Suppressor macrophage treated with lipopolysaccharide for 1 hour (primary cell): ENCODE results near the gene B9D2.
"Not testable (repeated sequence)": the region's sequence is repeated elsewhere in the genome, so short reads cannot be mapped to it uniquely, and the experiment has no call there.

Source experiments
- DNase-seq, 3 donors: peaks; one replicate each; pipeline ENCODE4 v3.0.0-alpha.2; 2020 to 2022

The B9D2 gene, protein sequence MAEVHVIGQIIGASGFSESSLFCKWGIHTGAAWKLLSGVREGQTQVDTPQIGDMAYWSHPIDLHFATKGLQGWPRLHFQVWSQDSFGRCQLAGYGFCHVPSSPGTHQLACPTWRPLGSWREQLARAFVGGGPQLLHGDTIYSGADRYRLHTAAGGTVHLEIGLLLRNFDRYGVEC

DNA sequence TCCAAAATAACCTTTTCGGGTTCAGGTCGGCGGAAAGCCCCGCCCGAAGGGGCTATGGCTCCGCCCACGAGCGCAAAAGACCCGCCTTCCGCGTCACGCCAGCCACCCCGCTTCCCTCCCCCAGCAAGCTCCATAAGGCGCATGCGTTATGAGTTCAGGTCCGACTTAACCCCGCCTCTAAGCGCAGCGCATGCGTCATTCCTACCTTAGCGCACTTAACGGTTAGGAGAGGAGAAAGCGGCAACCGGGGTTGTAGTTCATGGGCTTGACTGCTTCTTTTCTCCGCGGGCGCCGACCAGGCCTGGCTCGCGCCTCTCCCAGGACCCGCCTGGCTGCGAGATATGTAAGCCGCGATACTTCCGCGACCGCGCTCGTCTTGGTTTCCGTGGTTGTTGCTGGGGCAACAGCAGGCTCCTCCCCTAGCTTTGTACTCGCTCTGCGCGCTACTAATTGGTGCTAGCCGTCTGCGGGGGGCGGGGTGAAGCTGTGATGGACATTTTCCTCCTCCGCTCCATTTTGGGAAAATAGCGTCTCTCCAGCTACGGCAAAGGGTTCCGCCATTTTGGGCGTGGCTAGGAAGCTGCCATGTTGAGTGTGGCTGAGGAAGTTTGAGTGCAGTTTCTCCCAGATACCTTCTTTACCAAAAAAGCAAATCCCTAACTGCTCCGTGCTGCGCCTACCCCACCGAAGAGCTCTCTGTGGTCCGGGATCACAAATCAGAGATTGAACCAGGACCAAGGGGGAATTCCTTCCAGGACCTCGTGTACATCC is at the start of gene B9D2:
Gene B9D2, minus strand, starts transcription at position 397 of the 771 bp plus-strand sequence. CDS start 630 bp downstream, outside the sequence.
- peak; percentile 98 to 99 (median 99) for DNase-seq

GRCh38 chr19:41412953-41413352 is 49.0 kb upstream of the B9D2 start:
- DNase-seq, result no peak

- DNase-seq, result no peak
These were observed 48.0 kb upstream of the B9D2 start for GRCh38 chr19:41411968-41412265.

GRCh38 chr19:41411100-41411967 is 47.4 kb upstream of the B9D2 start:
- no peak for DNase-seq

GRCh38 chr19:41410336-41411054 is 46.5 kb upstream of the B9D2 start:
- no peak for DNase-seq

DNA sequence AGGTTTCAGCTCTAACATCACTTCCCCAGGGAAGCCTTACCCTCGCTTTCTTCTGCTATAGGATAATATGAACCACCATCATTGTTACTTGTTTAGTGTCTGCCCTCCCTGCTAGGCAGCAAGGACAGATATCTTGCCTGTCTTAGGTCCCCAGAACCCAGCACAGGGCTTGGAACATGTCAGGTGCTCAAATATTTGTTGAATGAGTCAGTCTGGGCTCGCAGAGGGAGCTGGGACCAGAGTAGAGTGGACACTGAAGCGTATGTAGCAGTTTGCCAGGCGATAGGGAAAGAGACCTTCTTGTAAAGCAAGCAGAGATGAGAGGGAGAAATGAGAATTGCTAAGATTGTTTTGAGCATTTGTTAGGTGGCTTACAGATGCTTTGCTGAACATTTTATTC is 45.3 kb upstream of the B9D2 start:
- no peak for DNase-seq

GRCh38 chr19:41408846-41409245 is 44.9 kb upstream of the B9D2 start:
- not testable (repeated sequence) for DNase-seq

GRCh38 chr19:41408256-41408655 is 44.3 kb upstream of the B9D2 start:
- DNase-seq, result no peak

- DNase-seq, result peak in 2 of 3 donors; percentile 66 to 75
These were observed 43.3 kb upstream of the B9D2 start for GRCh38 chr19:41407271-41407670.

GRCh38 chr19:41405776-41406175 is 41.8 kb upstream of the B9D2 start:
- DNase-seq, result no peak

DNA sequence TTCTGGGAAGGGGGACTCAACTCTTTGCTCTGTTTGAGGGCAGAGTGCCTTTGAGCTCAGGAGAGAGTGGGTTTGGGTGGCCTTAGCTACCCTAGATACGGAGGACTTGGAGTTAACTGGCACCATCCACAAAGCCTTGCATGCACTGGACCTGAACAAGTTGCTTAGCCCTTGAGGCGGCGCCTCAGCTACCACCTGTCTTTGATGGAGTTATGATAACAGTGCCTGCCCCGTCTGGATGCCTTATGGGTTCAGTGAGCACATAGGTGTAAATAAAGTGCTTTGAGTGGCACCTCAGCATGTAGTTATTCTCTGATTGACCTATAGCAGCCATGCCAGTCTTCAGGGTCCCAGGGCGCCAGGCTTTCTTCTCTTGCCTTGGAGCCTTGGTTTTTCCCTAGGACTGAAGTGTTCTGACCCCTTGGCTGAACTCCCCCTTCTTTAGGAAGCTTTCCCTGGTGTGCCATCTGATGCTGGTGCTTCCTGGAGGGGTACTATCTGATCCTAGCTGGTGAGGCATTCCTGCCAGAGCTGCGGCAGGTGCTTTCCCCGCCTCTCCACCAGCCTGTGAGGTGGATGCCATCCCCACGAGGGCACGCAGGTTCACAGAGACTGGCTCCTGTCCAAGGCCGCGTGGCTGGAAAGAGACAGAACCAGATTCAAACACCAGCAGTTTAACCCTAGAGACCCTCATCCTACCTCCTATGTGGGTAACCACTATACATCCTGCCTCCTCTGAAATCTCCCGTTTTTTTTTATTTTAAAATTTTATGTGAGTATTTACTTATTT is 39.4 kb upstream of the B9D2 start:
- no peak for DNase-seq

DNA sequence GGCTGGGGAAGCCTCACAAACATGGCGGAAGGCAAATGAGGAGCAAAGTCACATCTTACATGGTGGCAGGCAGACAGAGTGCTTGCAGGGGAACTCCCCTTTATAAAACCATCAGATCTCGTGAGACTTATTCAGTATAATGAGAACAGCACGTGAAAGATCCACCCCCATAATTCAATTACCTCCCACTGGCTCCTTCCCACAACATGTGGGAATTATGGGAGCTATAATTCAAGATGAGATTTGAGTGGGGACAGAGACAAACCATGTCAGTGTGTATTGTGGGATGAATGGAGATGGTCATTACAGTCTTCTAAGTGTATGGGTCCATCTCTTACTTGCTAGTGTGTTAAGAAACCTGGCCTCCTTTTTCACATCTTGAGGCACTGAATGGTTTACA is 38.1 kb upstream of the B9D2 start:
- no peak for DNase-seq

DNA sequence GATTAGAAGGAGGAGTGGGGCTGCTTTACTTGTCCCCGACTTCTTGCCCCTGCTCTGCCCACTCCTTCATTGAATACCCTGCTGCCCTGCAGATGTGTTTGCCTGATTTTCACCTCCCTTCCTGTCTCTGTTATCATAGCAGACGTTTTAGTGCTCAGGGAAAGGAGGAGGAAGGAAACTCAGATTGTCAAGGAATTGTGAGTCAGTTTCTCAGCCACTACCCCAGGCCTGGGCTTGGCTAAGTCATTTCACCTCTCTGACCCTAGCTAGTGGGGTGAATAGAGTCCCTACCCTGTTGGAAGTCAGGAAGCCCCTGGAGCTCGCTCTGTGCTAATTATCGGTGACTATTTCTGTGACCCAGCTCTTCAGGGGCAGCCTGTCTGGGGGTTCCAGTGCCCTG is 37.5 kb upstream of the B9D2 start:
- DNase-seq, result no peak

GRCh38 chr19:41399525-41399924 is 35.6 kb upstream of the B9D2 start:
- DNase-seq, result no peak

GRCh38 chr19:41399091-41399490 is 35.1 kb upstream of the B9D2 start:
- no peak for DNase-seq

DNA sequence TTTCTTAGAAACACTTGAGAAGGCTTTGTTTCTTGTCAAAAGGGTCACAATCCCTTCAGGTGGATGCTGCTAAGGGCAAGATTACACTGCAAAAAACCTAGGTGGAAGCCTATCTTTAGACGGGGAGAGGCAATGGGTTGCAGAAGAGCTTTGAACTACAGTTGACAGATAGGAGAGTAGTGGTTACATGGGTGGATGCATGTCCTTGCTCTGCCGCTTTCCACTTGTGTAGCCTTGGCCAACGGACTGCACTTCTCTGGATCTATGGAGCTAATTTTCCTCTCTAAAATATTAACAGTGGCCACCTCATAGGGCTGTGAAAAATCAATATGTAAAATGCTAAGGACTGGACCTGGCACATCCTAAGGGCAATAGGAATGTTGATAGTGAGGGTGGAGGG is 34.6 kb upstream of the B9D2 start:
- no peak for DNase-seq

DNA sequence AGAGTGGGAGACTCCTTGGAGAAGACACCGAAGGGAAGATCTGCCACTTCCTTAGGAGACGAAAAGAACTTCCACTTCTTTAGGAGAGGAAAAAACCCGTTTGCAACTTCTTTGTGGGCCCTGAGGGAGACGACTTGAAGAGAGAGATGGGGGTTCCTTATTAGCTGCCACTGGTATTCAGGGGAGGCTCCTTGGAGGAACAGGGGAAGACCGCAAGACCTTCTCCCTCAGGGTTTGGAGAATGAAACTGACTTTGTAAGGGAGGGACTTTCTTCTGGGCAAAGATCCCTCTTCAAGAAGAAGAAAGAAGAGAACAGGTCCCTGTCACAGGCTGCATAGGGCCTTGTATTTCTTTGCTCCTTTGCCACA is 34.1 kb upstream of the B9D2 start:
- DNase-seq, result peak in 2 of 3 donors; percentile 22 to 51

- peak; percentile 100 for DNase-seq
These were observed 33.4 kb upstream of the B9D2 start, which contains the start of the genes BCKDHA and EXOSC5 for GRCh38 chr19:41397086-41398049. Gene BCKDHA (plus strand): TSS chr19:41397818. CDS start chr19:41397828, 10 bp downstream. Gene EXOSC5 (minus strand): TSS chr19:41397359. CDS start chr19:41397328, 31 bp downstream.

GRCh38 chr19:41395355-41395754 is 31.4 kb upstream of the B9D2 start:
- peak in 1 of 3 donors; percentile 14 for DNase-seq

DNA sequence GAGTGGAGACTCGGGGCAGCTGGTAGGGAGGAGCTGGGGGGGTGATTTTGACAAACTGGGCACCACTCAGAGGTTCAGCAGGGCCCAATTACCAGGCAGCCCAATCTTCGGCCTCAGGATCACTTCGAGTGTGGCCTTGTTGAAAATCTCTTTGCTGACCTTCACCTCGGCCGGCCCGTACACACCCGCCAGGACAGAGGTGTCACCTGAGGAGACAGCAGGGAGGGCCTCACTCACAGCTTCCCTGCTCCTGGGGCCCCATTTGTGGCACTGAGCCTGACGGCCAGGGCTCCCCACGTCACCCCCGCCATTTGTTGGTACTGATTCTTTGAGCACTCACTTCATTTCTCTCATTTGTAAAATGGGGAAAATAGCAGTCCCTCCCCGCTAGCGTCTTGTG is 28.8 kb upstream of the B9D2 start:
- DNase-seq, result no peak

DNA sequence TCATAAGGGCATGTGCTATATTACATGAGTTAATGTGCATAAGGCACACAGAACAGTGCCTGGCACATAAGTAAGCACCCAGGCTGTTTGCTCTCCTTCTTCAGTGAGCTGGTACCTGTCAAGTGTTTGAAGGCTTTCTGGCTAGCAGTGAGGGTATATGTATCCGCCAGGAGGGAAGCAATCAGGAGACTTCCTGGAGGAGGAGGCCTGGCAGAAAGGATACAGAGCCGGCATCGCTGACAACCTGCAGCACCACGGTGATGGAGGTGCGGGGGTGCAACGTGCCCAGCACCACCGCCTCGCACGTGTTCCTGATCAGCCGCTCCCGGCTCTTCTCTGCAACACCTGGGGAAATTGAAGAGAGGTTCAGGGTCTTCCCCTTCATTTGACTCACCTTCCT is 27.7 kb upstream of the B9D2 start:
- DNase-seq, result no peak
